Keratinocyte (primary cell): ENCODE data around the gene PLK5. TPM values are rescaled to one million over a fixed set of nuclear protein-coding genes. Genes with fewer than 3 reads are reported as not detected.

Experiments
- DNase-seq: peaks from one replicate; pipeline ENCODE4 v3.0.0-alpha.2; 2011; ENCODE audit warnings: low read depth, missing footprints, low spot score
- FAIRE-seq: peaks from 2 replicates; lab custom pipeline; 2011; peaks lifted over from hg19 to GRCh38; lab: Jason Lieb, UNC
- H2AFZ ChIP-seq: 2 replicates; pipeline ENCODE4 v1.6.0; 2012; ENCODE audit warnings: low read length, control low read depth, inconsistent platforms; ENCODE audit not compliant: control insufficient read depth
- H3K27ac ChIP-seq: 2 replicates; pipeline ENCODE4 v1.5.1; 2011; ENCODE audit warnings: low read length; ENCODE audit not compliant: control insufficient read depth, insufficient read depth
- H3K27me3 ChIP-seq: 3 replicates; pipeline ENCODE4 v1.6.0; 2011; ENCODE audit warnings: low read length; ENCODE audit not compliant: control insufficient read depth, insufficient read depth; ENCODE audit errors: extremely low read depth
- H3K36me3 ChIP-seq, 2 experiments: 2 replicates in 1 of 2; 3 replicates in 1 of 2; pipeline ENCODE4 v1.5.1; 2011; ENCODE audit warnings: low read length in 2 of 2, mild to moderate bottlenecking in 1 of 2; ENCODE audit not compliant: control insufficient read depth in 2 of 2, insufficient read depth in 2 of 2; ENCODE audit errors: extremely low read depth in 1 of 2
- H3K4me1 ChIP-seq: 3 replicates; pipeline ENCODE4 v1.5.1; 2011; ENCODE audit warnings: low read length; ENCODE audit not compliant: control insufficient read depth, insufficient read depth; ENCODE audit errors: extremely low read depth
- H3K4me2 ChIP-seq: 3 replicates; pipeline ENCODE4 v1.6.0; 2011; ENCODE audit warnings: low read depth, low read length; ENCODE audit not compliant: control insufficient read depth, insufficient read depth; ENCODE audit errors: extremely low read depth
- H3K4me3 ChIP-seq, 3 experiments: fragments of 200-600 bp in 1 of 3; sonication (generic) in 1 of 3; 2 replicates in 2 of 3; 3 replicates in 1 of 3; pipeline ENCODE4 v1.5.1; 2011 to 2016; ENCODE audit warnings: low read length in 3 of 3, mild to moderate bottlenecking in 3 of 3, control low read depth in 2 of 3, inconsistent platforms in 1 of 3, low read depth in 1 of 3, mixed read lengths in 1 of 3, mixed run types in 1 of 3, moderate library complexity in 1 of 3; ENCODE audit not compliant: control insufficient read depth in 2 of 3, insufficient read depth in 2 of 3; ENCODE audit errors: extremely low read depth in 1 of 3
- H3K79me2 ChIP-seq: 2 replicates; pipeline ENCODE4 v1.6.0; 2012; ENCODE audit warnings: low read length; ENCODE audit not compliant: control insufficient read depth, insufficient read depth
- H3K9ac ChIP-seq: 3 replicates; pipeline ENCODE4 v1.6.0; 2011; ENCODE audit warnings: low read length; ENCODE audit not compliant: control insufficient read depth, insufficient read depth; ENCODE audit errors: extremely low read depth
- H3K9me1 ChIP-seq: 3 replicates; pipeline ENCODE4 v1.6.0; 2011; ENCODE audit warnings: low read length; ENCODE audit not compliant: control insufficient read depth, insufficient read depth; ENCODE audit errors: extremely low read depth
- H3K9me3 ChIP-seq: 2 replicates; pipeline ENCODE4 v1.5.1; 2012; ENCODE audit warnings: low read depth, low read length; ENCODE audit not compliant: control insufficient read depth
- H4K20me1 ChIP-seq: 3 replicates; pipeline ENCODE4 v1.6.0; 2011; ENCODE audit warnings: low read length; ENCODE audit not compliant: control insufficient read depth, insufficient read depth; ENCODE audit errors: extremely low read depth
- CTCF ChIP-seq, 3 experiments: IDR thresholded peaks in 1 of 3; conservative IDR thresholded peaks in 1 of 3; optimal IDR thresholded peaks in 1 of 3; 2 replicates in 2 of 3; 3 replicates in 1 of 3; pipeline versions ENCODE3 to v1.5.1; 2011; ENCODE audit warnings: low read length in 3 of 3, mild to moderate bottlenecking in 3 of 3, moderate library complexity in 2 of 3, control low read depth in 1 of 3, inconsistent platforms in 1 of 3; ENCODE audit not compliant: insufficient read depth in 2 of 3; ENCODE audit errors: extremely low read depth in 1 of 3
- EZH2 ChIP-seq: IDR thresholded peaks from one replicate; pipeline ENCODE4 v1.6.1; 2012; ENCODE audit warnings: inconsistent platforms, mild to moderate bottlenecking, low read length, moderate library complexity
- dilution Hi-C: fragments of 300-500 bp; cut with MboI; formaldehyde crosslinking; loops from one replicate; pipeline ENCODE4 v1.7.0; 2020; ENCODE audit warnings: low sequenced_read_pairs; ENCODE audit not compliant: extremely low pct_ligation_motif_present
- polyA plus RNA-seq, 5 experiments: library from polyadenylated mRNA; depleted of rRNA in 3 of 5; stranded (reverse) in 3 of 5; stranded (forward) in 1 of 5; unstranded in 1 of 5; fragments of >200 nt; gene quantifications; 1 replicate in 1 of 5; 2 replicates in 3 of 5; 3 replicates in 1 of 5; pipeline versions ENCODE4 v1.2.1 to v1.2.3, GENCODE V29; 2011 to 2012; ENCODE audit warnings: missing spikeins in 2 of 5, low read depth in 1 of 5, low replicate concordance in 1 of 5

Gene PLK5
- polyA plus RNA-seq, 1 donor (not counting 4 experiments of a cell fraction or from before 2014, with no cell fraction given) = 0.05 TPM

GRCh38 chr19:1566392-1567115 lies 42.7 kb downstream of the PLK5 start:
- H3K36me3 ChIP-seq = no peaks in the 10 kb centered on the region
- TF ChIP-seq EZH2 (no peak), CTCF (optimal IDR thresholded peaks at IDR 0.05 in 1 of 3, IDR thresholded peaks at IDR 0.05 in 1 of 3, conservative IDR thresholded peaks at IDR 0.05 in 1 of 3; ENCODE audit: extremely low read depth in 1 of 3, insufficient read depth in 2 of 3, low read length in 3 of 3) (no peak)
- no peaks in the 10 kb centered on the region for H3K9me3 ChIP-seq
- H2AFZ ChIP-seq = no peak overlapping the region
- dilution Hi-C loops = no loop called here
- no peaks in the 10 kb centered on the region for H3K4me1 ChIP-seq
- H3K9ac ChIP-seq = peak overlapping the region; percentile 56
- peaks cover 22% of the 10 kb centered on the region for H3K79me2 ChIP-seq
- no peak overlapping the region for H3K27ac ChIP-seq
- H3K4me3 ChIP-seq = peak overlapping the region; percentile 54 to 73 (median 64)
- H4K20me1 ChIP-seq = no peaks in the 10 kb centered on the region
- no peaks in the 10 kb centered on the region for H3K9me1 ChIP-seq
- FAIRE-seq (no peak), DNase-seq (no peak)
- peak overlapping the region; percentile 73 for H3K4me2 ChIP-seq
- peaks cover 11% of the 10 kb centered on the region for H3K27me3 ChIP-seq

- no peaks in the 10 kb centered on the region for H3K36me3 ChIP-seq
- peak overlapping the region; percentile 37 for H2AFZ ChIP-seq
- no peak for FAIRE-seq
- H3K4me3 ChIP-seq = peak overlapping the region; percentile 64 to 73 (median 71)
- H3K79me2 ChIP-seq = peaks cover 22% of the 10 kb centered on the region
- peak overlapping the region; percentile 56 for H3K9ac ChIP-seq
- no peaks in the 10 kb centered on the region for H4K20me1 ChIP-seq
- no peak for TF ChIP-seq EZH2
- TF ChIP-seq CTCF (optimal IDR thresholded peaks at IDR 0.05 in 1 of 3, IDR thresholded peaks at IDR 0.05 in 1 of 3, conservative IDR thresholded peaks at IDR 0.05 in 1 of 3; ENCODE audit: extremely low read depth in 1 of 3, insufficient read depth in 2 of 3, low read length in 3 of 3) = no peak
- no peaks in the 10 kb centered on the region for H3K9me1 ChIP-seq
- no peaks in the 10 kb centered on the region for H3K4me1 ChIP-seq
- H3K4me2 ChIP-seq = peak overlapping the region; percentile 73
- H3K9me3 ChIP-seq = no peaks in the 10 kb centered on the region
- DNase-seq = no peak
- dilution Hi-C loops = no loop called here
- peaks cover 11% of the 10 kb centered on the region for H3K27me3 ChIP-seq
- H3K27ac ChIP-seq = no peak overlapping the region
These were observed 43.4 kb downstream of the PLK5 start for GRCh38 chr19:1567116-1567847.
